Measurements from ENCODE around the gene TACO1.

Gene TACO1

DNA sequence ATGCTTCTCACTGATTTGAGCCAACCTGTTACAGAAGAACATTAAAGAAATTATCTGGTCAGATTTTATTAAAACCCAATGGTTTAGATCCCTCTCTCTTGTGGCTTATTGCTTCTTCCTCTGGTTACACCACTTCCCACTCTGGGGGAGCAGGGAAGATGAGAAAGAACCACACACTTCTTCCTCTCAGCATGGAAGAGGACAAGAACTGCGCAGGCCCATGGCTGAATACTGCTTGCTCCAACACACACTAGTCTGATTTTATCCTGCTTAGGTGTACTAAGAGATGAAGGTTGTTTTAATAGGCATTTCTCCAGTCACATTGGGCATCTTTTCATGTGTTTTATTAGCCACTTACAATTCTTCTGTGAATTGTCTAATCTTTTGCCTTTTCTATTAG is 49.1 kb downstream of the TACO1 start:
- TF ChIP-seq CTCF (IDR thresholded peaks at IDR 0.05; ENCODE audit: control insufficient read depth, insufficient read depth, low read depth, low read length, missing control alignments), result no peak
- no peak overlapping the region for H3K4me3 ChIP-seq (ENCODE audit: control insufficient read depth, low read depth, low read length)
- DNase-seq (ENCODE audit: low read depth), result no peak

- TF ChIP-seq CTCF (IDR thresholded peaks at IDR 0.05; ENCODE audit: control insufficient read depth, insufficient read depth, low read depth, low read length, missing control alignments), result no peak
- H3K4me3 ChIP-seq (ENCODE audit: control insufficient read depth, low read depth, low read length), result no peak overlapping the region
Measured at GRCh38 chr17:63652106-63652505, 51.4 kb downstream of the TACO1 start.

DNA sequence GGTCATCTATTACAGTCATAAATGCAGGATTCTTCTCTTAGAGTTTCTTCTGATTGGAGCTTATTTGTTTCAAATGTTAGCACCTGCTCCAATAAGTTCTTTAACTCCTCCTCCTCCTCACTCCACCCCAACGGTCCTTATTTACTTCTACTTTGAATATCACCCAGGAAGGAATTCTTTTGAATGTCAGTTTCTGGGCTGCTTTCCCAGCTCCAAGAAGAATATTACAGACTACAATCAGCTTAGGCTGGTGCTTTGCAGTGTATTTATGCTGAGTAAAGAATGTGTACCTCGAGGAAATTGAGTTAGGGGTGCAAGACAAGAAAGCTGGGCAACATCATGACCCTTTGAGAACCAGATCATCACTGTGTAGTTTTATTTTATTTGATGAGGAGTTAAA is 52.4 kb downstream of the TACO1 start:
- DNase-seq (ENCODE audit: low read depth), result no peak
- H3K4me3 ChIP-seq (ENCODE audit: control insufficient read depth, low read depth, low read length), result no peak overlapping the region
- TF ChIP-seq CTCF (IDR thresholded peaks at IDR 0.05; ENCODE audit: control insufficient read depth, insufficient read depth, low read depth, low read length, missing control alignments), result no peak

More at GRCh38 chr17:63652106-63652505, 51.4 kb downstream of the TACO1 start:
- no peak for DNase-seq (ENCODE audit: low read depth)

- no peak for TF ChIP-seq CTCF (IDR thresholded peaks at IDR 0.05; ENCODE audit: control insufficient read depth, insufficient read depth, low read depth, low read length, missing control alignments)
- no peak overlapping the region for H3K4me3 ChIP-seq (ENCODE audit: control insufficient read depth, low read depth, low read length)
- DNase-seq (ENCODE audit: low read depth), result no peak
Measured at GRCh38 chr17:63657786-63658185, 57.1 kb downstream of the TACO1 start.

Data from AG09309 (cell line).